H9 (cell line): ENCODE results near the gene CLPTM1L. TPM values are rescaled to one million over a fixed set of nuclear protein-coding genes. Genes with fewer than 3 reads are reported as not detected.

Experiments used
- DNase-seq: peaks from one replicate; pipeline ENCODE4 v3.0.0-alpha.2; 2017
- H2AFZ ChIP-seq: one replicate; pipeline ENCODE4 v1.6.1; 2013; ENCODE audit warnings: mild to moderate bottlenecking, low read length, control low read depth, moderate library complexity
- H2AK5ac ChIP-seq: 2 replicates; pipeline ENCODE4 v1.6.1; 2013; ENCODE audit warnings: low read length, control low read depth, mixed read lengths; ENCODE audit not compliant: insufficient read length
- H2BK120ac ChIP-seq: one replicate; pipeline ENCODE4 v1.6.1; 2013; ENCODE audit warnings: low read depth, mild to moderate bottlenecking, low read length, control low read depth, inconsistent platforms; ENCODE audit not compliant: poor library complexity, severe bottlenecking
- H2BK12ac ChIP-seq: 2 replicates; pipeline ENCODE4 v1.6.1; 2013; ENCODE audit warnings: low read length, control low read depth, mixed read lengths, low read depth; ENCODE audit not compliant: insufficient read length
- H2BK15ac ChIP-seq: 2 replicates; pipeline ENCODE4 v1.6.1; 2013; ENCODE audit warnings: low read depth, low read length, control low read depth
- H2BK20ac ChIP-seq: one replicate; pipeline ENCODE4 v1.6.1; 2013; ENCODE audit warnings: low read depth, mild to moderate bottlenecking, low read length, control low read depth, inconsistent platforms; ENCODE audit not compliant: poor library complexity, severe bottlenecking
- H2BK5ac ChIP-seq: 2 replicates; pipeline ENCODE4 v1.6.1; 2013; ENCODE audit warnings: low read length, control low read depth, mixed read lengths; ENCODE audit not compliant: insufficient read length
- H3K14ac ChIP-seq: 2 replicates; pipeline ENCODE4 v1.6.1; 2013; ENCODE audit warnings: low read length, control low read depth; ENCODE audit not compliant: insufficient read depth
- H3K18ac ChIP-seq: 2 replicates; pipeline ENCODE4 v1.6.1; 2013; ENCODE audit warnings: low read depth, mild to moderate bottlenecking, mixed read lengths, low read length, control low read depth; ENCODE audit not compliant: insufficient read length
- H3K23ac ChIP-seq: 2 replicates; pipeline ENCODE4 v1.6.1; 2013; ENCODE audit warnings: low read length, control low read depth, mixed read lengths, low read depth; ENCODE audit not compliant: insufficient read length
- H3K23me2 ChIP-seq: 2 replicates; pipeline ENCODE4 v1.6.1; 2013; ENCODE audit warnings: low read depth, mild to moderate bottlenecking, mixed read lengths, low read length, control low read depth; ENCODE audit not compliant: insufficient read length, poor library complexity, severe bottlenecking
- H3K27ac ChIP-seq: 2 replicates; pipeline ENCODE4 v1.5.1; 2013; ENCODE audit warnings: low read length, control low read depth, mixed read lengths, low read depth; ENCODE audit not compliant: insufficient read length
- H3K27me3 ChIP-seq: 2 replicates; pipeline ENCODE4 v1.6.1; 2013; ENCODE audit warnings: low read length, control low read depth, inconsistent platforms; ENCODE audit not compliant: insufficient read depth
- H3K4ac ChIP-seq: 2 replicates; pipeline ENCODE4 v1.6.1; 2013; ENCODE audit warnings: low read depth, mild to moderate bottlenecking, control low read depth, inconsistent platforms, low read length, moderate library complexity
- H3K4me1 ChIP-seq: 2 replicates; pipeline ENCODE4 v1.6.1; 2013; ENCODE audit warnings: low read length, control low read depth, inconsistent platforms; ENCODE audit not compliant: insufficient read depth
- H3K4me2 ChIP-seq: 2 replicates; pipeline ENCODE4 v1.6.1; 2013; ENCODE audit warnings: low read length, control low read depth, mixed read lengths; ENCODE audit not compliant: insufficient read length, insufficient read depth
- H3K56ac ChIP-seq: 2 replicates; pipeline ENCODE4 v1.6.1; 2013; ENCODE audit warnings: low read depth, mild to moderate bottlenecking, mixed read lengths, low read length, control low read depth; ENCODE audit not compliant: insufficient read length
- H3K79me1 ChIP-seq: 2 replicates; pipeline ENCODE4 v1.6.1; 2013; ENCODE audit warnings: low read depth, mild to moderate bottlenecking, moderate library complexity, low read length, control low read depth, inconsistent platforms; ENCODE audit not compliant: insufficient read depth, poor library complexity, severe bottlenecking
- H3K79me2 ChIP-seq: 2 replicates; pipeline ENCODE4 v1.6.1; 2013; ENCODE audit warnings: low read length, control low read depth, inconsistent platforms; ENCODE audit not compliant: insufficient read depth
- H3K9ac ChIP-seq: 2 replicates; pipeline ENCODE4 v1.6.1; 2013; ENCODE audit warnings: low read length, control low read depth, mixed read lengths; ENCODE audit not compliant: insufficient read length; ENCODE audit errors: extremely low read depth
- H3K9me3 ChIP-seq: one replicate; pipeline ENCODE4 v1.6.1; 2013; ENCODE audit warnings: low read depth, low read length, inconsistent platforms; ENCODE audit not compliant: control insufficient read depth
- H3T11ph ChIP-seq: one replicate; pipeline ENCODE4 v1.6.1; 2013; ENCODE audit warnings: mild to moderate bottlenecking, low read length, control low read depth, inconsistent platforms
- H4K20me1 ChIP-seq: one replicate; pipeline ENCODE4 v1.6.1; 2013; ENCODE audit not compliant: control insufficient read depth, insufficient read length, insufficient read depth
- H4K5ac ChIP-seq: 2 replicates; pipeline ENCODE4 v1.6.1; 2013; ENCODE audit warnings: low read depth, mild to moderate bottlenecking, mixed read lengths, low read length, control low read depth; ENCODE audit not compliant: insufficient read length
- H4K8ac ChIP-seq: replicated peaks from 2 replicates; pipeline ENCODE4 v1.6.1; 2013; ENCODE audit warnings: low read length, control low read depth, mixed read lengths, low read depth; ENCODE audit not compliant: insufficient read length
- H4K91ac ChIP-seq: 2 replicates; pipeline ENCODE4 v1.6.1; 2013; ENCODE audit warnings: low read depth, mild to moderate bottlenecking, moderate library complexity, mixed read lengths, low read length, control low read depth; ENCODE audit not compliant: insufficient read length
- H3K27ac Mint-ChIP-seq, 3 experiments: 2 replicates in 2 of 3; 3 replicates in 1 of 3; pipeline ENCODE4 v1.8.0; 2020 to 2021; ENCODE audit warnings: mixed read lengths in 3 of 3, mild to moderate bottlenecking in 1 of 3, moderate library complexity in 1 of 3
- H3K27me3 Mint-ChIP-seq: 2 replicates; pipeline ENCODE4 v1.8.0; 2021; ENCODE audit warnings: low read depth, mild to moderate bottlenecking, moderate library complexity, mixed read lengths
- H3K36me3 Mint-ChIP-seq, 3 experiments: 2 replicates in 2 of 3; 3 replicates in 1 of 3; pipeline ENCODE4 v1.8.0; 2020 to 2021; ENCODE audit warnings: low read depth in 3 of 3, mixed read lengths in 3 of 3; ENCODE audit not compliant: insufficient read depth in 1 of 3
- H3K4me1 Mint-ChIP-seq, 2 experiments: 2 replicates each; pipeline ENCODE4 v1.8.0; 2020; ENCODE audit warnings: mixed read lengths in 2 of 2
- H3K4me3 Mint-ChIP-seq, 2 experiments: 2 replicates in 1 of 2; 3 replicates in 1 of 2; pipeline ENCODE4 v1.8.0; 2020 to 2021; ENCODE audit warnings: mild to moderate bottlenecking in 2 of 2, mixed read lengths in 2 of 2, moderate library complexity in 1 of 2
- H3K9me3 Mint-ChIP-seq, 2 experiments: 2 replicates in 1 of 2; 3 replicates in 1 of 2; pipeline ENCODE4 v1.8.0; 2020; ENCODE audit warnings: mild to moderate bottlenecking in 2 of 2, mixed read lengths in 2 of 2, moderate library complexity in 1 of 2
- WGBS: extraction: QIAGEN DNeasy Blood & Tissue Kit; methylation state at CpG from one replicate; pipeline ENCODE4 v1.1.7; 2013; ENCODE audit warnings: missing lambda C conversion rate, low lambda C conversion rate, mixed read lengths; ENCODE audit not compliant: insufficient read length; ENCODE audit errors: extremely low coverage; 5-methylcytosine and 5-hydroxymethylcytosine counted together
- total RNA-seq: library from RNA; stranded (reverse); gene quantifications from 2 replicates; pipeline ENCODE4 v1.2.1, GENCODE V29; 2021
- TF ChIP-seq, protein P1 (sequence below): fragments of 200-600 bp; sonication (generic); conservative IDR thresholded peaks from 3 replicates; pipeline ENCODE4 v1.8.0; 2021; ENCODE audit warnings: antibody characterized with exemption, mild to moderate bottlenecking

CLPTM1L gene
- total RNA-seq, 1 experiment from 2014 or later: 108 TPM

DNA sequence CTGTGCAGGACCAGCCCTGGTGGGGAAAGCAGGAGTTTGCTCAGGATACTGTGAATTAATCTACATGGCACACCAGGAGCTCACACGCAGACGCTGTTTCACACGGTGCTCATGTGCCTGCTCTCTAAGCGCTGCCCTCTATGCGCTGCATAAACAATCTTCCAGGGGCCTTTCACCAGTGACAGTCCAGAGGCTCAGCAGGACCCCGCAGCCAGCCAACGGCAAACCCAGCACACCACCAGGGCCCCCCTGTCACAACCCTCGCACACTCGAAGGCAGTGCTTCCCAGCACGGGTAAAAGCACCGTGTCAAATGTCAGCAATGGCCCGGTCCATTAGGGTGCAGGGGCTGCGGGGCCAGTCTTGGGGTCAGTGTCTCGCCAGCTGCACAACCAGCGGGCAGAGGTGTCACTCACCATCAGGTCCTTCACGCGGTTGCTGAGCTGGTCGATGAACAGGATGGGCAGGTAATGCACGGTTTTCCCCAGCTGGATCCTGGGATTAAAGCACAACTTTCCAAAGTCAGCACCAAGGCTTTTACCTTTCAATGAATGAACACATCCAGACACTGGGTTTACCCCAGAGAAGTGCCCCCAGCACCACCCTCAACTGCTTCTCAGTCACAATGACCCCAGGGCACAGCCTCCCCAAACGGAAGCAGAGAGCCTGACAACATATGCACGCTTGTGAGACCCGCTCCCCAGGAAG lies 7.3 kb downstream of the CLPTM1L start:
- Histone ChIP-seq H3K23me2 (no peaks in the 10 kb centered on the region), H2AK5ac (no peak overlapping the region), H4K91ac (no peak overlapping the region), H3K27ac (no peak overlapping the region), H4K20me1 (no peaks in the 10 kb centered on the region), H2BK5ac (no peak overlapping the region), H3K9me3 (no peaks in the 10 kb centered on the region), H3K23ac (no peak overlapping the region), H2BK12ac (no peak overlapping the region), H2BK120ac (no peak overlapping the region), H2BK15ac (no peak overlapping the region), H3K9ac (no peak overlapping the region), H4K8ac (no peak overlapping the region), H3K79me2 (no peaks in the 10 kb centered on the region), H3K79me1 (no peaks in the 10 kb centered on the region), H3K56ac (no peak overlapping the region), H2BK20ac (no peak overlapping the region), H3K4ac (no peak overlapping the region), H3K4me2 (no peak overlapping the region), H3T11ph (no peak overlapping the region), H3K14ac (no peak overlapping the region), H3K27me3 (no peaks in the 10 kb centered on the region), H3K4me1 (no peaks in the 10 kb centered on the region), H2AFZ (no peak overlapping the region), H4K5ac (no peak overlapping the region), H3K18ac (no peak overlapping the region)
- H3K4me1 Mint-ChIP-seq: no peaks in the 10 kb centered on the region
- no CpG with 5 or more reads among the region's 22 CpGs for WGBS
- peaks cover 53 to 88% (median 84%) of the 10 kb centered on the region in 3 experiments for H3K36me3 Mint-ChIP-seq
- H3K27ac Mint-ChIP-seq: no peak overlapping the region
- TF ChIP-seq, protein P1, sequence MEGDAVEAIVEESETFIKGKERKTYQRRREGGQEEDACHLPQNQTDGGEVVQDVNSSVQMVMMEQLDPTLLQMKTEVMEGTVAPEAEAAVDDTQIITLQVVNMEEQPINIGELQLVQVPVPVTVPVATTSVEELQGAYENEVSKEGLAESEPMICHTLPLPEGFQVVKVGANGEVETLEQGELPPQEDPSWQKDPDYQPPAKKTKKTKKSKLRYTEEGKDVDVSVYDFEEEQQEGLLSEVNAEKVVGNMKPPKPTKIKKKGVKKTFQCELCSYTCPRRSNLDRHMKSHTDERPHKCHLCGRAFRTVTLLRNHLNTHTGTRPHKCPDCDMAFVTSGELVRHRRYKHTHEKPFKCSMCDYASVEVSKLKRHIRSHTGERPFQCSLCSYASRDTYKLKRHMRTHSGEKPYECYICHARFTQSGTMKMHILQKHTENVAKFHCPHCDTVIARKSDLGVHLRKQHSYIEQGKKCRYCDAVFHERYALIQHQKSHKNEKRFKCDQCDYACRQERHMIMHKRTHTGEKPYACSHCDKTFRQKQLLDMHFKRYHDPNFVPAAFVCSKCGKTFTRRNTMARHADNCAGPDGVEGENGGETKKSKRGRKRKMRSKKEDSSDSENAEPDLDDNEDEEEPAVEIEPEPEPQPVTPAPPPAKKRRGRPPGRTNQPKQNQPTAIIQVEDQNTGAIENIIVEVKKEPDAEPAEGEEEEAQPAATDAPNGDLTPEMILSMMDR: no peak
- H3K9me3 Mint-ChIP-seq: no peaks in the 10 kb centered on the region
- no peaks in the 10 kb centered on the region for H3K27me3 Mint-ChIP-seq
- no peak for DNase-seq
- no peak overlapping the region for H3K4me3 Mint-ChIP-seq
